Muscle layer of duodenum (tissue), 2 donors: ENCODE measurements around the gene KCNB1.

ENCODE experiments used
- H3K27ac ChIP-seq: one replicate; pipeline ENCODE4 v1.7.0; 2013; ENCODE audit warnings: mild to moderate bottlenecking, low read length
- H3K27me3 ChIP-seq: one replicate; pipeline ENCODE4 v1.7.0; 2013; ENCODE audit warnings: low read depth, mild to moderate bottlenecking, control low read depth, low read length
- H3K36me3 ChIP-seq, 2 donors: one replicate each; pipeline ENCODE4 v1.7.0; 2013; ENCODE audit warnings: low read length in 2 of 2, control low read depth in 1 of 2, mild to moderate bottlenecking in 1 of 2; ENCODE audit not compliant: insufficient read depth in 2 of 2, control insufficient read depth in 1 of 2
- H3K4me1 ChIP-seq, 2 donors: one replicate each; pipeline ENCODE4 v1.7.0; 2013; ENCODE audit warnings: low read length in 2 of 2, mild to moderate bottlenecking in 2 of 2, control low read depth in 1 of 2, moderate library complexity in 1 of 2; ENCODE audit not compliant: insufficient read depth in 2 of 2, control insufficient read depth in 1 of 2
- H3K4me3 ChIP-seq, 2 donors: one replicate each; pipeline ENCODE4 v1.7.0; 2013; ENCODE audit warnings: low read length in 2 of 2, low read depth in 1 of 2, mild to moderate bottlenecking in 1 of 2
- H3K9me3 ChIP-seq, 2 donors: one replicate each; pipeline ENCODE4 v1.7.0; 2013; ENCODE audit warnings: low read length in 2 of 2, control low read depth in 1 of 2, mild to moderate bottlenecking in 1 of 2; ENCODE audit not compliant: control insufficient read depth in 1 of 2
- donor health status: healthy.

KCNB1 gene

GRCh38 chr20:49368596-49368995, 113.9 kb downstream of the KCNB1 start:
- H3K27ac ChIP-seq: no peak overlapping the region
- H3K27me3 ChIP-seq: no peaks in the 10 kb centered on the region
- peaks cover 0 to 4% of the 10 kb centered on the region in 2 donors for H3K36me3 ChIP-seq

GRCh38 chr20:49367113-49367512, 115.4 kb downstream of the KCNB1 start:
- Histone ChIP-seq H3K4me3 (no peak overlapping the region), H3K9me3 (no peaks in the 10 kb centered on the region), H3K27ac (no peak overlapping the region), H3K4me1 (peaks cover 0 to 9% of the 10 kb centered on the region in 2 donors), H3K27me3 (no peaks in the 10 kb centered on the region), H3K36me3 (no peaks in the 10 kb centered on the region)

More at GRCh38 chr20:49368596-49368995, 113.9 kb downstream of the KCNB1 start:
- Histone ChIP-seq H3K4me1 (peaks cover 0 to 9% of the 10 kb centered on the region in 2 donors), H3K4me3 (no peak overlapping the region), H3K9me3 (no peaks in the 10 kb centered on the region)

DNA sequence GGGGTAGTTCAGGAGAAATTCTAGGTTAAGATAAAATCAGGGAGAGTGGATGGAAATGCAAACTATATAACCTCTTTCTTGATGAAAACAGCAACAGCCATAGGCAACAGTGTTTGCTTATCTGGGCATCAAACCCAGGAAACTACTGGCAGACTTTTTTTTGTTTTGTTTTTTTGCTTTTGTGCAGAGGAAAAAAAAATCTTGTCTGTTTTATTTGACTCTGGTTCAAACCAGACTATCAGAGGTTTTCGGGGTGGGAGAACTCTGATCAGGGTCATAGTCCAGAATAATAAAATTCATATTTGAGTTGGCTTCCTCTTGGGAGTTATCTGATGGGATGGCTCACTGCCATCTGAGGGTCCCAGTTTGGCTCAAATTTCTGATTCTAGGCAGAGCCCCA, 115.8 kb downstream of the KCNB1 start:
- Histone ChIP-seq H3K4me1 (peaks cover 0 to 9% of the 10 kb centered on the region in 2 donors), H3K4me3 (no peak overlapping the region), H3K27ac (no peak overlapping the region), H3K36me3 (no peaks in the 10 kb centered on the region), H3K27me3 (no peaks in the 10 kb centered on the region), H3K9me3 (no peaks in the 10 kb centered on the region)

- Histone ChIP-seq H3K4me1 (peaks cover 0 to 14% of the 10 kb centered on the region in 2 donors), H3K36me3 (no peaks in the 10 kb centered on the region), H3K27ac (no peak overlapping the region), H3K27me3 (no peaks in the 10 kb centered on the region), H3K9me3 (no peaks in the 10 kb centered on the region), H3K4me3 (no peak overlapping the region)
These were observed 120.4 kb downstream of the KCNB1 start for GRCh38 chr20:49361862-49362660.

GRCh38 chr20:49360242-49360968, 122.1 kb downstream of the KCNB1 start:
- Histone ChIP-seq H3K9me3 (no peaks in the 10 kb centered on the region), H3K4me1 (peaks cover 0 to 11% of the 10 kb centered on the region in 2 donors), H3K27ac (no peak overlapping the region), H3K27me3 (no peaks in the 10 kb centered on the region), H3K36me3 (no peaks in the 10 kb centered on the region), H3K4me3 (no peak overlapping the region)

DNA sequence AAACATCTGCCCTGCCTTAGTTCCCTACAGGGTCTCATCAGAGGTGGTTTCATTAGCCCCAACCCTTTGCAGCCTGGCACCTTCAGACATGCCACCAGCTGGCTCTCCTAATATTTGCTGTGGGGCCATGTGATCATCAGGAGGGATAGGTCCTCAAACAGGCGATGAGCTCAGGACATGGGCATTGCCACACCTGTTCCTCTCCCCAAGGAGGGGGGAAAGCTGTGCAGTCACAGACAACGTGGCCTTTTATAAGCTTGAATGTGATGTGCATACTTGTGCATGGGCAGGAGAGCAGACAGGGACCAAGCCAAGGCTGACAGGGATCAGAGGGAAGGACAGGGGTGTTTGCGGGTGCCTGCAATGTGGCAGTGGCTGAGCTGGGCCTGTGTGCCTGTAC, 125.8 kb downstream of the KCNB1 start:
- Histone ChIP-seq H3K4me1 (peaks cover 0 to 11% of the 10 kb centered on the region in 2 donors), H3K9me3 (no peaks in the 10 kb centered on the region), H3K27ac (no peak overlapping the region), H3K36me3 (no peaks in the 10 kb centered on the region), H3K27me3 (no peaks in the 10 kb centered on the region), H3K4me3 (no peak overlapping the region)

GRCh38 chr20:49354673-49355072, 127.8 kb downstream of the KCNB1 start:
- Histone ChIP-seq H3K27me3 (no peaks in the 10 kb centered on the region), H3K4me3 (no peak overlapping the region), H3K36me3 (no peaks in the 10 kb centered on the region), H3K4me1 (peaks cover 0 to 5% of the 10 kb centered on the region in 2 donors), H3K9me3 (no peaks in the 10 kb centered on the region), H3K27ac (no peak overlapping the region)

DNA sequence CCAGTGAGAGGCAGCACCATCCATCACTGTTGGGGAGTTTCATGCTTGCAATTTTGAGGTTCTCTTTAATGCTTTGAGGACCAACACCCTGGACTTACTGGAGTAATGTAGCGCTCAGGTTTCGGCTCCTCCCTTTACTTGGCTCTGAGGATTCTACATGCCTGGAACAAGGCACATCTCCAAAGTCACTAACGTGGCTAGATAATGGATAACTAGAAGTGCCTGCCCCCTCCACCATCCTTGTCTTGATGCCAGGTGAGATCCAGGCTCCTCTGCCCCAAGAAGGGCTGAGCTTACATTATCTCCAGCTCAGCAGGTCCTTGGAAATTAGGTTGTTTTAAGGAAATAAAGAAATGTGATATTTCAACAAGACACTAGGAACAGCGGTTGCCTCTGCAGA, 129.1 kb downstream of the KCNB1 start:
- H3K4me1 ChIP-seq: peaks cover 0 to 2% of the 10 kb centered on the region in 2 donors
- H3K27ac ChIP-seq: no peak overlapping the region
- H3K9me3 ChIP-seq: no peaks in the 10 kb centered on the region
- H3K36me3 ChIP-seq: no peaks in the 10 kb centered on the region
- no peak overlapping the region for H3K4me3 ChIP-seq
- H3K27me3 ChIP-seq: no peaks in the 10 kb centered on the region

GRCh38 chr20:49352751-49353150, 129.7 kb downstream of the KCNB1 start:
- Histone ChIP-seq H3K27me3 (no peaks in the 10 kb centered on the region), H3K36me3 (no peaks in the 10 kb centered on the region), H3K4me3 (no peak overlapping the region), H3K9me3 (no peaks in the 10 kb centered on the region), H3K4me1 (no peaks in the 10 kb centered on the region), H3K27ac (no peak overlapping the region)

GRCh38 chr20:49351775-49352174, 130.7 kb downstream of the KCNB1 start:
- Histone ChIP-seq H3K27me3 (no peaks in the 10 kb centered on the region), H3K27ac (peak overlapping the region; percentile 33), H3K9me3 (no peaks in the 10 kb centered on the region), H3K36me3 (no peaks in the 10 kb centered on the region), H3K4me3 (no peak overlapping the region), H3K4me1 (no peaks in the 10 kb centered on the region)

DNA sequence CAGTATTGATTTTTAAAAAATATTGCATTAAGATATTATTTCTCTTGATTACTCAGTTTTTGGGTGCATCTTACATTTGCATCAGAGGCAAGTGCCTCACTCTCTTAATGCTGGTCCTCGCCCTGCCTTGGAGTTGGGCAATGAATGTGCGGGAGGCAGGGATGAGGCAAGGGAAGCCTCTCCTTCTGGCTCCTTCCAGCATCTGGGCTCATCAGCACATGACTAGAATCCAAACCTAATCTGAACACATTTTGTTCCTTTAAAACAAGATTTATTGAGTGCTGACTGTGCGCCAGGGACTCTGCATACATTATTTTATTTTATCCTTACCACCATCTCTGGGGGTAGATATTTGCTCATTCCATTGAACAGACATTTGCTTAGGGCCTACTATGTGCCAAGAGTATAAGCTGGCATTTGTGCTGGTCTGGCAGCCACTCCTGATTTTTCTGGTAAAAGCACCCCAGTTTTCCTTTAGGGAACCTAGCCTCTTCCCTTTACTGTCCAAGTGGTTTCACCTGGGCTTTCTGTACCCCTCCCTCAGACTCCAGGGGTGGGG, 132.7 kb downstream of the KCNB1 start:
- Histone ChIP-seq H3K36me3 (no peaks in the 10 kb centered on the region), H3K4me1 (peaks cover under 1 to 7% of the 10 kb centered on the region in 2 donors), H3K9me3 (no peaks in the 10 kb centered on the region), H3K4me3 (no peak overlapping the region), H3K27me3 (no peaks in the 10 kb centered on the region), H3K27ac (peak overlapping the region; percentile 24)
